Fibroblast of the aortic adventitia (primary cell): ENCODE results near the gene HEYL. TPM values are rescaled to one million over a fixed set of nuclear protein-coding genes. Genes with fewer than 3 reads are reported as not detected.

ENCODE experiments used
- DNase-seq: peaks from one replicate; pipeline ENCODE4 v3.0.0-alpha.2; 2010; ENCODE audit warnings: low read depth
- H3K4me3 ChIP-seq: 2 replicates; pipeline ENCODE4 v1.5.1; 2011; ENCODE audit warnings: low read depth, mild to moderate bottlenecking, control low read depth, low read length, moderate library complexity
- total RNA-seq: library from RNA; depleted of rRNA; stranded (reverse); fragments of >200 nt; gene quantifications from 2 replicates; pipeline ENCODE4 v1.2.3, GENCODE V29; 2012; ENCODE audit warnings: low replicate concordance
- TF ChIP-seq, protein P1 (sequence below): IDR thresholded peaks from 2 replicates; pipeline ENCODE4 v1.5.1; 2011; ENCODE audit warnings: mild to moderate bottlenecking, low read length, control low read depth, inconsistent platforms; ENCODE audit not compliant: insufficient read depth

HEYL gene
- total RNA-seq, 1 donor = not detected

DNA sequence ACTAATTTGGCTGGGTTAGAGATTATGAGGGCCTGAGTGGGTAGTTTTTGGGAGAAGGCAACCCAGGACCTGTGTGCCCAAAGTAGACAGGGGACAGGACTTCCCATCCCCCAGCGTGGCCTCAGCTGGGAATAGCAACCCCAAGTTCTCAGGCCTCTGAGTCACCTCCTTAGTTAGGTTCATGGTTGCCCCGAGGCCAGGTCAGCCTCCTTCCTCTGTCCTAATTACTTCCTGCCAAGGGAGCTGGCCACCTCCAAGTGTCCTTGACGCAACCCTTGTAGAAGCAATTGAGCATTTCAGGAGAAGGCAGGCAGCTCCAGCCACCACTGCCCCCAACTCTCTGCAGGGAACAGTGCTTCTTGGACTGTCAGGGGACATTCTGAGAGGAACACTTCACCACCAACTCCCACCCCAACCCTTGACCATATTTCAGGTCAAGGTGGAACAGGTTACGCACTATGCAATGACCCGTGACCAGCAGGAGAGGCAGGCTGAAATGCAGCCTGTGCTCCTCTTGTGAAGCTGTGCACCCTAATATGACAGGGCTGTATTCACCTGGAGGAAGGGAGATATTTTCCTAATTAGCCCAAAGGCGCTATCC, 37.6 kb upstream of the HEYL start:
- DNase-seq = no peak
- H3K4me3 ChIP-seq = no peak overlapping the region

GRCh38 chr1:39675220-39675619, 35.8 kb upstream of the HEYL start:
- TF ChIP-seq, protein P1, sequence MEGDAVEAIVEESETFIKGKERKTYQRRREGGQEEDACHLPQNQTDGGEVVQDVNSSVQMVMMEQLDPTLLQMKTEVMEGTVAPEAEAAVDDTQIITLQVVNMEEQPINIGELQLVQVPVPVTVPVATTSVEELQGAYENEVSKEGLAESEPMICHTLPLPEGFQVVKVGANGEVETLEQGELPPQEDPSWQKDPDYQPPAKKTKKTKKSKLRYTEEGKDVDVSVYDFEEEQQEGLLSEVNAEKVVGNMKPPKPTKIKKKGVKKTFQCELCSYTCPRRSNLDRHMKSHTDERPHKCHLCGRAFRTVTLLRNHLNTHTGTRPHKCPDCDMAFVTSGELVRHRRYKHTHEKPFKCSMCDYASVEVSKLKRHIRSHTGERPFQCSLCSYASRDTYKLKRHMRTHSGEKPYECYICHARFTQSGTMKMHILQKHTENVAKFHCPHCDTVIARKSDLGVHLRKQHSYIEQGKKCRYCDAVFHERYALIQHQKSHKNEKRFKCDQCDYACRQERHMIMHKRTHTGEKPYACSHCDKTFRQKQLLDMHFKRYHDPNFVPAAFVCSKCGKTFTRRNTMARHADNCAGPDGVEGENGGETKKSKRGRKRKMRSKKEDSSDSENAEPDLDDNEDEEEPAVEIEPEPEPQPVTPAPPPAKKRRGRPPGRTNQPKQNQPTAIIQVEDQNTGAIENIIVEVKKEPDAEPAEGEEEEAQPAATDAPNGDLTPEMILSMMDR = no peak
- DNase-seq = no peak
- no peak overlapping the region for H3K4me3 ChIP-seq

More for the DNA sequence above, 37.6 kb upstream of the HEYL start:
- TF ChIP-seq, protein P1 = no peak

GRCh38 chr1:39673215-39673614, 33.8 kb upstream of the HEYL start:
- no peak for DNase-seq
- TF ChIP-seq, protein P1 = no peak
- no peak overlapping the region for H3K4me3 ChIP-seq

DNA sequence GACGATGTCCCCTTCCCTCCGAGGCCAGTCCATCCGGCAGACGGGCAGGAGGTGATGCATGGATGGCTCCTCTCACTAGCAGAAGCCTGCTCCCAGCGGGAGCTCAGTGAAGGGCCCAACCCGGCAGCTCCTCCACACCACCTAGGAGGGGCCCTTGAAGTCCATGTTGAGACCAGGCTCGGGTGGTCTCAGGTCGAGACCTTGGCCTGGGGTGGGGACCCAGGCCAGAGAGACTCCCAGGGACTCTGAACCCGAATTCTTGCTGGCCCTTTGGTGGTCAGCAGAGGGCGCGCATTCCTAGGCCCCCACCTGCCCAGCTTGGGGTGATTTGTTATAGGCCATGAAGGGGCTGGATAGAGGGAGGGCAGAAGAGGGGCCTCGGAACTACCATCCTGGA, 33.1 kb upstream of the HEYL start:
- TF ChIP-seq, protein P1 = peak; percentile 20
- no peak for DNase-seq
- H3K4me3 ChIP-seq = no peak overlapping the region

GRCh38 chr1:39671793-39672550, 32.5 kb upstream of the HEYL start, which contains the start of gene NT5C1A:
Gene NT5C1A (minus strand): TSS chr1:39672107. CDS start chr1:39672038, 69 bp downstream.
- H3K4me3 ChIP-seq = peak within 1 kb of the TSS; percentile 41
- DNase-seq = no peak
- TF ChIP-seq, protein P1 = no peak

- no peak for DNase-seq
These were observed 32.0 kb upstream of the HEYL start for GRCh38 chr1:39671433-39671792.

More at GRCh38 chr1:39671433-39671792, 32.0 kb upstream of the HEYL start:
- peak overlapping the region; percentile 41 for H3K4me3 ChIP-seq
- TF ChIP-seq, protein P1 = no peak
